SK-N-SH (cell line): Measurements from ENCODE around the gene USPL1. TPM values are rescaled to one million over a fixed set of nuclear protein-coding genes. Genes with fewer than 3 reads are reported as not detected.
"Not testable (repeated sequence)": the region's sequence is repeated elsewhere in the genome, so short reads cannot be mapped to it uniquely, and the experiment has no call there.

Source experiments
- CTCF ChIA-PET: fragments of 300-600, 350-600 bp; formaldehyde crosslinking; extraction: SDS; loops from one replicate; lab custom pipeline; 2021; lab: Yijun Ruan, JAX
- POLR2A ChIA-PET: fragments of 350-600 bp; sonication (Branson Sonifier 250); formaldehyde crosslinking; extraction: SDS; loops from one replicate; lab custom pipeline; 2020; ENCODE audit warnings: antibody characterized with exemption, inconsistent platforms; lab: Yijun Ruan, JAX
- DNase-seq: peaks from one replicate; pipeline ENCODE4 v3.0.0; 2012
- H2AFZ ChIP-seq: fragments of 200-600 bp; sonication (generic); 2 replicates; pipeline ENCODE4 v1.8.1; 2016; ENCODE audit warnings: antibody characterized with exemption, mild to moderate bottlenecking, low read depth
- H3F3A ChIP-seq: fragments of 200-600 bp; sonication (generic); replicated peaks from 2 replicates; pipeline ENCODE3; 2016; ENCODE audit warnings: antibody characterized with exemption, mild to moderate bottlenecking; ENCODE audit not compliant: insufficient read depth
- H3K27ac ChIP-seq, 2 experiments: fragments of 200-500 bp in 1 of 2; fragments of 200-600 bp in 1 of 2; sonication (Bioruptor generic) in 1 of 2; sonication (generic), shearing (Covaris generic) in 1 of 2; 2 replicates each; pipeline versions ENCODE4 v1.5.1 to v1.6.1; 2014 to 2016; ENCODE audit warnings: low read depth in 2 of 2, inconsistent platforms in 1 of 2, low read length in 1 of 2, mild to moderate bottlenecking in 1 of 2, mixed read lengths in 1 of 2
- H3K27me3 ChIP-seq: fragments of 200-600 bp; sonication (generic), shearing (Covaris generic); 2 replicates; pipeline ENCODE4 v1.6.1; 2016; ENCODE audit warnings: mixed run types; ENCODE audit not compliant: insufficient read depth
- H3K36me3 ChIP-seq, 2 experiments: fragments of 200-500 bp in 1 of 2; fragments of 200-600 bp in 1 of 2; sonication (Bioruptor generic) in 1 of 2; sonication (generic) in 1 of 2; replicated peaks in 1 of 2; 2 replicates each; pipeline versions ENCODE3 to v1.5.1; 2014 to 2016; ENCODE audit warnings: low read length in 1 of 2, mild to moderate bottlenecking in 1 of 2; ENCODE audit not compliant: insufficient read depth in 2 of 2, control insufficient read depth in 1 of 2
- H3K4me1 ChIP-seq, 2 experiments: fragments of 200-500 bp in 1 of 2; fragments of 200-600 bp in 1 of 2; sonication (Bioruptor generic) in 1 of 2; sonication (generic), shearing (Covaris generic) in 1 of 2; 2 replicates each; pipeline versions ENCODE4 v1.5.1 to v1.6.1; 2014 to 2016; ENCODE audit warnings: low read depth in 1 of 2, low read length in 1 of 2, mixed run types in 1 of 2; ENCODE audit not compliant: insufficient read depth in 2 of 2, control insufficient read depth in 1 of 2
- H3K4me2 ChIP-seq: fragments of 200-600 bp; sonication (generic), shearing (Covaris generic); 2 replicates; pipeline ENCODE4 v1.6.1; 2017; ENCODE audit warnings: mixed run types
- H3K4me3 ChIP-seq, 2 experiments: fragments of 200-500 bp in 1 of 2; fragments of 200-600 bp in 1 of 2; sonication (Bioruptor generic) in 1 of 2; sonication (generic), shearing (Covaris generic) in 1 of 2; 2 replicates each; pipeline versions ENCODE4 v1.5.1 to v1.8.1; 2014 to 2016; ENCODE audit warnings: low read depth in 2 of 2, inconsistent platforms in 1 of 2, low read length in 1 of 2, mild to moderate bottlenecking in 1 of 2, mixed read lengths in 1 of 2, moderate library complexity in 1 of 2
- H3K79me2 ChIP-seq: fragments of 200-600 bp; sonication (generic); 2 replicates; pipeline ENCODE4 v1.8.1; 2017; ENCODE audit warnings: mild to moderate bottlenecking; ENCODE audit not compliant: insufficient read depth
- H3K9ac ChIP-seq: fragments of 200-600 bp; sonication (generic); 2 replicates; pipeline ENCODE4 v1.6.1; 2017; ENCODE audit warnings: mixed run types
- H3K9me2 ChIP-seq: fragments of 200-600 bp; sonication (generic); 2 replicates; pipeline ENCODE4 v1.6.1; 2017; ENCODE audit warnings: mixed run types
- H3K9me3 ChIP-seq: fragments of 200-600 bp; sonication (generic); 2 replicates; pipeline ENCODE4 v1.6.1; 2017; ENCODE audit warnings: mixed run types, mild to moderate bottlenecking, moderate library complexity
- H4K20me1 ChIP-seq: fragments of 200-600 bp; sonication (generic); 2 replicates; pipeline ENCODE4 v1.6.1; 2017; ENCODE audit warnings: mild to moderate bottlenecking, mixed run types; ENCODE audit not compliant: insufficient read depth
- FOSL2 ChIP-seq: IDR thresholded peaks from 2 replicates; pipeline ENCODE4 v1.4.0; 2012; ENCODE audit warnings: low read depth, mild to moderate bottlenecking, moderate library complexity, borderline replicate concordance
- MAX ChIP-seq: IDR thresholded peaks from 2 replicates; pipeline ENCODE4 v1.4.0; 2012; ENCODE audit warnings: low read depth
- MEF2A ChIP-seq: IDR thresholded peaks from 2 replicates; pipeline ENCODE4 v1.4.0; 2012; ENCODE audit warnings: low read depth, borderline replicate concordance
- POLR2AphosphoS5 ChIP-seq: IDR thresholded peaks from 2 replicates; pipeline ENCODE4 v1.6.1; 2012; ENCODE audit warnings: low read depth, low read length
- RFX5 ChIP-seq: IDR thresholded peaks from 2 replicates; pipeline ENCODE4 v1.6.1; 2012; ENCODE audit warnings: mild to moderate bottlenecking, improper control_type of control experiment, low read length
- RXRA ChIP-seq: IDR thresholded peaks from 2 replicates; pipeline ENCODE4 v1.4.0; 2012; ENCODE audit warnings: low read depth, mild to moderate bottlenecking, borderline replicate concordance
- WGBS: methylation state at CpG from one replicate; pipeline ENCODE4 v1.1.6; 2017; ENCODE audit warnings: low lambda C conversion rate; 5-methylcytosine and 5-hydroxymethylcytosine counted together
- polyA plus RNA-seq, 3 experiments: library from polyadenylated mRNA; depleted of rRNA; stranded (reverse); fragments of >200 nt; gene quantifications; 2 replicates each; pipeline ENCODE4 v1.2.3, GENCODE V29; 2012

Gene USPL1
- polyA plus RNA-seq, 1 of the 3 experiments (the other 2 are of a cell fraction) = 6.4 TPM

- WGBS = 94% methylated on average over 7 of the region's 7 CpGs
Measured at GRCh38 chr13:30605052-30605451, 12.7 kb upstream of the USPL1 start.

GRCh38 chr13:30607186-30607585 is 10.5 kb upstream of the USPL1 start:
- H3K27ac ChIP-seq, H3K9ac ChIP-seq, H3K9me2 ChIP-seq, H2AFZ ChIP-seq, H3K36me3 ChIP-seq, H3K79me2 ChIP-seq, H3K9me3 ChIP-seq, H3K4me2 ChIP-seq, H3K27me3 ChIP-seq, H3K4me3 ChIP-seq, POLR2A ChIA-PET, H4K20me1 ChIP-seq, DNase-seq, H3K4me1 ChIP-seq, H3F3A ChIP-seq: not testable (repeated sequence)
- CTCF ChIA-PET = interaction anchor here (0.8 to 1.1 kb wide), 2 partner anchors 8 to 10 kb away, joined by 3 read pairs; partner anchors contain the start of gene USPL1
- 95% methylated on average over 6 of the region's 6 CpGs for WGBS

More at GRCh38 chr13:30605052-30605451, 12.7 kb upstream of the USPL1 start:
- H3K27me3 ChIP-seq = no peaks in the 10 kb centered on the region
- H2AFZ ChIP-seq = no peak overlapping the region
- no peak for DNase-seq
- H3K4me1 ChIP-seq = no peaks in the 10 kb centered on the region
- H3F3A ChIP-seq = no peaks in the 10 kb centered on the region
- H4K20me1 ChIP-seq = no peaks in the 10 kb centered on the region
- TF ChIP-seq FOSL2 = no peak
- no peaks in the 10 kb centered on the region for H3K9me3 ChIP-seq
- H3K9me2 ChIP-seq = no peaks in the 10 kb centered on the region
- H3K4me2 ChIP-seq = no peak overlapping the region
- no peaks in the 10 kb centered on the region for H3K36me3 ChIP-seq
- no peak overlapping the region for H3K4me3 ChIP-seq
- ChIA-PET CTCF (interaction anchor here (1.5 kb wide), 1 partner anchor 10 kb away, joined by 4 read pairs; no protein-coding TSS in a partner anchor), POLR2A (no interaction called here)
- no peaks in the 10 kb centered on the region for H3K79me2 ChIP-seq
- H3K9ac ChIP-seq = no peak overlapping the region
- H3K27ac ChIP-seq = no peak overlapping the region

- Histone ChIP-seq H3K4me1 (no peaks in the 10 kb centered on the region; a peak in 1 of 4 replicates), H3K9me3 (no peaks in the 10 kb centered on the region), H3K27me3 (no peaks in the 10 kb centered on the region), H3K9me2 (no peaks in the 10 kb centered on the region), H3K79me2 (peaks cover 2% of the 10 kb centered on the region; the same call in 1 of the 2 replicates), H3K4me3 (no peak overlapping the region), H3K27ac (no peak overlapping the region), H3K36me3 (no peaks in the 10 kb centered on the region), H3K9ac (no peak overlapping the region), H4K20me1 (no peaks in the 10 kb centered on the region), H3K4me2 (no peak overlapping the region), H3F3A (no peaks in the 10 kb centered on the region), H2AFZ (no peak overlapping the region)
- DNase-seq = no peak
- POLR2A ChIA-PET = interaction anchor here (1.0 kb wide), 1 partner anchor 9 kb away, joined by 6 read pairs; no protein-coding TSS in a partner anchor
- CTCF ChIA-PET = no interaction called here
- TF ChIP-seq RFX5 = no peak
- no peak for TF ChIP-seq MEF2A
- no peak for TF ChIP-seq MAX
- no peak for TF ChIP-seq POLR2AphosphoS5
- TF ChIP-seq RXRA = no peak
- WGBS = 94% methylated on average over 4 of the region's 4 CpGs
Measured at GRCh38 chr13:30607908-30608307, 9.8 kb upstream of the USPL1 start.
